Type B pancreatic cell (in vitro differentiated cells): ENCODE results near the gene FBXL3. TPM values are rescaled to one million over a fixed set of nuclear protein-coding genes. Genes with fewer than 3 reads are reported as not detected.
"Not testable (repeated sequence)": the region's sequence is repeated elsewhere in the genome, so short reads cannot be mapped to it uniquely, and the experiment has no call there.

Source experiments
- DNase-seq: peaks from one replicate; pipeline ENCODE4 v3.0.0; 2021; ENCODE audit warnings: mixed read lengths; ENCODE audit not compliant: unreplicated experiment; ENCODE audit errors: extremely low spot score
- H3K27ac Mint-ChIP-seq: 2 replicates; pipeline ENCODE4 v1.8.0; 2021; ENCODE audit warnings: mild to moderate bottlenecking, mixed read lengths
- H3K27me3 Mint-ChIP-seq: 2 replicates; pipeline ENCODE4 v1.8.0; 2021; ENCODE audit warnings: mixed read lengths
- H3K36me3 Mint-ChIP-seq: 2 replicates; pipeline ENCODE4 v1.8.0; 2021; ENCODE audit warnings: mixed read lengths
- H3K4me1 Mint-ChIP-seq: one replicate; pipeline ENCODE4 v1.8.0; 2021; ENCODE audit warnings: mixed read lengths; ENCODE audit not compliant: unreplicated experiment
- H3K4me3 Mint-ChIP-seq: 2 replicates; pipeline ENCODE4 v1.8.0; 2021; ENCODE audit warnings: mild to moderate bottlenecking, mixed read lengths
- H3K9me3 Mint-ChIP-seq: 2 replicates; pipeline ENCODE4 v1.8.0; 2021; ENCODE audit warnings: mixed read lengths
- total RNA-seq: library from RNA; stranded (reverse); gene quantifications from 2 replicates; pipeline ENCODE4 v1.2.1, GENCODE V29; 2021; ENCODE audit warnings: low replicate concordance
- TF ChIP-seq, protein P1 (sequence below): fragments of 200-600 bp; sonication (generic); conservative IDR thresholded peaks from 2 replicates; pipeline ENCODE4 v1.5.0; 2021; ENCODE audit warnings: antibody characterized with exemption, mild to moderate bottlenecking

FBXL3 gene
- total RNA-seq, 1 donor from 2014 or later: 28.7 TPM

- Mint-ChIP-seq H3K9me3 (no peaks in the 10 kb centered on the region), H3K4me3 (no peak overlapping the region), H3K4me1 (peaks cover 4% of the 10 kb centered on the region), H3K36me3 (peaks cover 44% of the 10 kb centered on the region), H3K27me3 (no peaks in the 10 kb centered on the region), H3K27ac (no peak overlapping the region)
- no peak for DNase-seq
- TF ChIP-seq, protein P1, sequence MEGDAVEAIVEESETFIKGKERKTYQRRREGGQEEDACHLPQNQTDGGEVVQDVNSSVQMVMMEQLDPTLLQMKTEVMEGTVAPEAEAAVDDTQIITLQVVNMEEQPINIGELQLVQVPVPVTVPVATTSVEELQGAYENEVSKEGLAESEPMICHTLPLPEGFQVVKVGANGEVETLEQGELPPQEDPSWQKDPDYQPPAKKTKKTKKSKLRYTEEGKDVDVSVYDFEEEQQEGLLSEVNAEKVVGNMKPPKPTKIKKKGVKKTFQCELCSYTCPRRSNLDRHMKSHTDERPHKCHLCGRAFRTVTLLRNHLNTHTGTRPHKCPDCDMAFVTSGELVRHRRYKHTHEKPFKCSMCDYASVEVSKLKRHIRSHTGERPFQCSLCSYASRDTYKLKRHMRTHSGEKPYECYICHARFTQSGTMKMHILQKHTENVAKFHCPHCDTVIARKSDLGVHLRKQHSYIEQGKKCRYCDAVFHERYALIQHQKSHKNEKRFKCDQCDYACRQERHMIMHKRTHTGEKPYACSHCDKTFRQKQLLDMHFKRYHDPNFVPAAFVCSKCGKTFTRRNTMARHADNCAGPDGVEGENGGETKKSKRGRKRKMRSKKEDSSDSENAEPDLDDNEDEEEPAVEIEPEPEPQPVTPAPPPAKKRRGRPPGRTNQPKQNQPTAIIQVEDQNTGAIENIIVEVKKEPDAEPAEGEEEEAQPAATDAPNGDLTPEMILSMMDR: no peak
Observed at GRCh38 chr13:77016251-77016812, 10.6 kb downstream of the FBXL3 start.

DNA sequence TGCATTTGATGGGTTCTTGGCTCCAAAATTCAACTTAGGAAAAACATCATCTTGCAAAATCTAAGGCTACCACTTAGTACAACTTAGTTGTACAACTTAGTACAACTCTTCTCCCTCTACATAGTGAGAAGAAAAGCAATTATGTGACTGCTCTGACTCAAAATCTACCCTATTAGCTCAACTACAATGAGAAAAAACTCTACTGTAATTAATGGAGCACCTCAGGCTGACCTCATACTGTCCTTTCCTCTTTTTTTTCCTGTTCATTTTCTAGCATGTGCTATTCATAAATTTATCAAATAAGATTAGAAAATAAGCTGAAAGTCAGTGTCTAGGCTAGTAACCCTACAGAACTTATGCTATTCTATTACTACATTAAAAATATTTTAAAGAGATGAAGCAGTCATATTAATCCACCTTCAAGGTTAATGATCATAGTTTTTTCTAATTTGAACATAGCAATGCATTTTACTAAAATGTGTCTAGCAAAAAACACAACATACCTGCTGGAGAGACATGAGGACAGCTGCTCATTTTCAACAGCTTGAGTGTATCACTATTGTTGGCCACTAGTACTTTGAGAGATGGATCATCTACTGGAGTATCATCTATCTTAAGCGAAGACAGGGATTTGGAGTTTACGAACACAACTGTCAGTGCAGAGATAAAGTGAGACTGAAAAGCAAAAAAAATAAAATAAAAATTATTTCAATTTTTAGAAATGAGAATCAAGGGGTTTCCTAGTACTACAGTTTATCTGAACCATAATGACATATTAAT is 11.9 kb downstream of the FBXL3 start:
- Mint-ChIP-seq H3K27me3 (no peaks in the 10 kb centered on the region), H3K4me3 (no peak overlapping the region), H3K9me3 (no peaks in the 10 kb centered on the region), H3K4me1 (peaks cover 4% of the 10 kb centered on the region), H3K36me3 (peaks cover 44% of the 10 kb centered on the region), H3K27ac (no peak overlapping the region)
- TF ChIP-seq, protein P1: peak; percentile 17
- no peak for DNase-seq

- Mint-ChIP-seq H3K4me3 (no peak overlapping the region), H3K27ac (no peak overlapping the region)
Observed at GRCh38 chr13:77013853-77014542, 13.0 kb downstream of the FBXL3 start.

DNA sequence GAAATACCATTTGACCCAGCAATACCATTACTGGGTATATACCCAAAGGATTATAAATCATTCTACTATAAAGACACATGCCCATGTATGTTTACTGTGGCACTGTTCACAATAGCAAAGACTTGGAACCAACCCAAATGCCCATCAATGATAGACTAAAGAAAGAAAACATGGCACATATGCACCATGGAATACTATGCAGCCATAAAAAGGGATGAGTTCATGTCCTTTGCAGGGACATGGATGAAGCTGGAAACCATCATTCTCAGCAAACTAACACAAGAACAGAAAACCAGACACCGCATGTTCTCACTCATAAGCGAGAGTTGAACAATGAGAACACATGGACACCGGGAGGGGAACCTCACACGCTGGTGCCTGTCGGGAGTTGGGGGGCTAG is 17.2 kb downstream of the FBXL3 start:
- H3K9me3 Mint-ChIP-seq, DNase-seq, H3K27ac Mint-ChIP-seq, H3K4me3 Mint-ChIP-seq, H3K27me3 Mint-ChIP-seq, H3K4me1 Mint-ChIP-seq: not testable (repeated sequence)
- H3K36me3 Mint-ChIP-seq: peaks cover 39% of the 10 kb centered on the region

More at GRCh38 chr13:77013853-77014542, 13.0 kb downstream of the FBXL3 start:
- TF ChIP-seq, protein P1: no peak
- peaks cover 51% of the 10 kb centered on the region for H3K36me3 Mint-ChIP-seq
- no peak for DNase-seq
- H3K4me1 Mint-ChIP-seq: peaks cover 2% of the 10 kb centered on the region
- H3K9me3 Mint-ChIP-seq: no peaks in the 10 kb centered on the region
- no peaks in the 10 kb centered on the region for H3K27me3 Mint-ChIP-seq

GRCh38 chr13:77009011-77009410 is 17.9 kb downstream of the FBXL3 start:
- Mint-ChIP-seq H3K27me3 (no peaks in the 10 kb centered on the region), H3K36me3 (peaks cover 32% of the 10 kb centered on the region), H3K4me1 (peaks cover 4% of the 10 kb centered on the region), H3K9me3 (no peaks in the 10 kb centered on the region), H3K27ac (peak overlapping the region; percentile 41), H3K4me3 (no peak overlapping the region)
- DNase-seq: no peak
- TF ChIP-seq, protein P1: no peak

DNA sequence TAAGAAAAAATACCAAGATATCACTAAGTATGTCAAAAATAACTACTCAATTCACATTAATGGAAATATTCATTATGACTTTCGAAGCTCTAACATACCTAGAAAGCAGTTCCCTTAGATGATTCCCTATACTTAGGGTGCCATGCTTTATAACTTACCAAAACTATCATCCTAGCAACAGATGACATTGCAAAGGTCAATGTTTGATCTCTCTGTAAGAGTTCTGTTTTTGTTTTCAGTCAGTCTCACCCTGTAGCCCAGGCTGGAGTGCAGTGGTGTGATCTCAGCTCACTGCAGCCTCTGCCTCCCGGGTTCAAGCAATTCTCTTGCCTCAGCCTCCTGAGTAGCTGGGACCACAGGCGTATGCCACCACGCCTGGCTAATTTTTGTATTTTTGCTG is 18.6 kb downstream of the FBXL3 start:
- Mint-ChIP-seq H3K36me3 (peaks cover 26% of the 10 kb centered on the region), H3K27ac (peak overlapping the region; percentile 41)
- H3K4me3 Mint-ChIP-seq, H3K9me3 Mint-ChIP-seq, H3K27me3 Mint-ChIP-seq, DNase-seq, H3K4me1 Mint-ChIP-seq: not testable (repeated sequence)
